Epidermal melanocyte (primary cell): ENCODE results near the gene WASHC2A.
"Not testable (repeated sequence)": the region's sequence is repeated elsewhere in the genome, so short reads cannot be mapped to it uniquely, and the experiment has no call there.

Experiments
- DNase-seq: peaks from one replicate; pipeline ENCODE4 v3.0.0; 2011; ENCODE audit warnings: low spot score; ENCODE audit not compliant: insufficient read length

Gene WASHC2A

GRCh38 chr10:50068352-50068659 is 552 bp downstream of the WASHC2A start:
- DNase-seq: not testable (repeated sequence)

GRCh38 chr10:50075139-50075538 is 7.4 kb downstream of the WASHC2A start:
- not testable (repeated sequence) for DNase-seq

DNA sequence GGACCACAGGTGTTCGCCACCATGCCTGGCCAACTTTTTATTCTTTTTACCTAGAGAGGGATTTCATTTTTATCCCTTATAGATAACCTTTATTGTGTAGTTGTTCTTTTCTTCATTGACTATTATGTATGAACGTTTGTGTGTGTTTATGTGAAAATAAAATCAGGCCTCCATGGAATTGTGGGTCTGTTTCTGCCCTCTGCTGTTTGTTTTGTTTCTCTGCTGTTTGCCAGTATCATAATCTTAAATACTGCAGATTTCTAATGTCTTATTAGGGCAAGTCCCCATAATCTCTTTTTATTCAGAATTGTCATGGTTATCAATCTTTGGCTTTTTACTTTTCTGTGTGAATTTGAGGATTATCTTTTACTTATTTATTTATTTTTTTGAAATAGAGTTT is 7.8 kb downstream of the WASHC2A start:
- not testable (repeated sequence) for DNase-seq

DNA sequence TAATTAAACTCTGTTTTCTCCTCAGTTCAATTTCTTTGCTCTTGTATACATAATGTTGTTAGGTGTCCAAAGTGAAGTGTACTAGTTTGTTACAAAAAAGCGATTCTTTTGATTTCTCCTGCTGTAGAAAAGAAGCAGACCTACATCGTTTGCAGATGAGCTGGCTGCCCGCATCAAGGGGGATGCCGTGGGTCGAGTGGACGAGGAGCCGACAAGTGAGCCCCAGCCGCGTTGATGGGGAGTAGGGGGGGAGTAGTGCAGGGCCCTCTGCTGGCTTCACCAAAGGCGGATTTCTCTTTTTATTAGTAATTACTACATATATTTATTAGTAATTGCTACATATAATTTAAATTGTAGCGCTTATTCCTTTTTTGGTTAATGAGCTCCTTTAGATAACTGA is 23.6 kb downstream of the WASHC2A start:
- DNase-seq: not testable (repeated sequence)

DNA sequence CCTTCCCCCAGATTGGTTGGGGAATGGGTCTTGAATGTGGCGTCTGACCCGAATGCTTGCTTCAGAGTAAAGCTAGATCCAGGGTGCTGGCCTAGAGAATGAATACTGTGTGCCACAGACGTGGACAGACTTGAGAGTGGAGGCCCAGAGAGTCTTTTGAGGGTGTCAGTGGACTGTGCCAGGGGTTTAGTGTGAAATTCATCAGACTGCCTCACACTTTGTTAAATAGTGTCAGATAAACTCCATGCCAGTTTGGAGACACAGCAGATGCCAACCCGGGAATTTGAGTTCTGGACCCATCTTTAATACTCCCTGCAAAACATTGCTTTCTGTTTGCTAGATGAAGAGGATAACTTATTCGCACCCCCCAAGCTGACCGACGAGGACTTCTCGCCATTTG is 25.2 kb downstream of the WASHC2A start:
- DNase-seq: not testable (repeated sequence)

DNA sequence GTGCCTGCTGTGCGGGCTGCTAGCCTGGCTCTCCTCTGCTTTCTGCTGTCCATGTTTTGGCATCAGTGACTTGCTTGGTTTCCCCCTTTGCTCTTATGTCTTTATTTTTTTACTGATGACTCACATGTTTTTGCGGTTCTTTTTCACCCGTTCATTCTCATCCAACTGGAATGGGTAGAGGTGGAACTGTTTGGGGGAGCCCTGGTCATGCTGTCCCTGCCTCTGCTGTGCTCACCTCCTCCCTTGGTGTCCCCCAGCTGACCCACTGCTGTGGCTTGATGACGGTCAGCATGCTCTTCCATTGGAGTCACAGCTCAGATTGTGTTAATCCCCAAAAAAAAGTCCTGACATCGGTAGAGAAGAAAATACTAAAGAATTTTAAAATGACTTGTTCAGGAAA is 26.9 kb downstream of the WASHC2A start:
- DNase-seq: not testable (repeated sequence)

DNA sequence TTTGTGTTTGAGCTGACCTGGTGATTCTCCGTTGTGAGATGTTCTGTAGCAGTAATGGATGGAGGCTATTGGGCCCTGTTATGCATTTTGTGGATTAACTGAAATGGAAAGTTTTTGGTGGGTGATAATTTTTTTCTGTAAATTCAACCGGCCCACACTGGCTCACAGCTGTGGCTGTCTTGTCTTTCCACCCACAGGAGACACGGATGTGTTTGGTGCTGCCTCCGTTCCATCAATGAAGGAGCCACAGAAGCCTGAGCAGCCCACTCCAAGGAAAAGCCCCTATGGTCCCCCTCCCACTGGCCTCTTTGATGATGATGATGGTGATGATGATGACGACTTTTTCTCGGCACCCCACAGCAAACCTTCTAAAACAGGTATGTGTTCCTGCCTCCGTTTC is 27.6 kb downstream of the WASHC2A start:
- DNase-seq: not testable (repeated sequence)

- not testable (repeated sequence) for DNase-seq
Measured at GRCh38 chr10:50096722-50097121, 29.0 kb downstream of the WASHC2A start.

DNA sequence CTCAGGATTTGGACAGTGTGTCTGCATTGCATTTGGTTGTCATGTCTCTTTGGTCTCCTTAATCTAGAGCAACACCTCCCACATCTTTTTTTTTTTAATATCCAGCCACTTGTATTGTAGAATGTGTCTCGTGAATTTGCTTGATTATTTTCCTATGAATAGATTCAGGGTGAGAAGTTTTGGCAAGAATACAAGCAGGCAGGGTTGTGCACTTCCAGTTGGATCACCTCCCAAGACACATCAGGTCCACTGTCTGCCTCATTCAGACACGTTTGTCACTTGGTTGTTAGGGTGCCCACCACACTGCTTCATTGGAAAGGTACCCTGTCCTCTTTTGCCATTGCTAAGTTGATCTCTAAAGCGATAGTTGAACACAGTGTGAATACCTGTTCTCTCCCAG is 30.9 kb downstream of the WASHC2A start:
- DNase-seq: not testable (repeated sequence)

DNA sequence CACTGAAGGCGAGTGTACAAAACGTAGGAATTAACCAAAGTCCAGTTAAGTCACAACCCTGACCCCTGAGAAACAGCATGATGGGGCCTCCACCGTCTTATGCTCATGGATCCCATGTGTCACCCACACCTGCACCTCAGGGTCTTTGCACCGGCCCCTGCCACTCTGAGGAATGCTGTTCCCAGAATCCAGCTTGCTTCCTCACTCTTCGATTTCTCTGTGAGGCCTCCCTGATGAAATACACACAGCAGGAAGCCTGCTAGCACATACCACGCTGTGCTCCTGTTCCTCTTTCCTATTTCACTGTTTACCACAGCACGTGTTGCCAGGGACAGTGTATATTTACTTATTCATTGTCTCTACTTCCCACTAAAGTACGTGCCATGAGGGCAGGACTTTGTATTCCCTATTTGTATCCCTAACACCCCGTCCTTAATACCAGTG is 33.4 kb downstream of the WASHC2A start:
- not testable (repeated sequence) for DNase-seq

- DNase-seq: not testable (repeated sequence)
Measured at GRCh38 chr10:50101747-50102146, 34.0 kb downstream of the WASHC2A start.

- DNase-seq: not testable (repeated sequence)
Measured at GRCh38 chr10:50102267-50102666, 34.5 kb downstream of the WASHC2A start.

GRCh38 chr10:50108999-50109698 is 41.4 kb downstream of the WASHC2A start:
- not testable (repeated sequence) for DNase-seq

GRCh38 chr10:50112419-50113112 is 44.8 kb downstream of the WASHC2A start:
- DNase-seq: not testable (repeated sequence)

DNA sequence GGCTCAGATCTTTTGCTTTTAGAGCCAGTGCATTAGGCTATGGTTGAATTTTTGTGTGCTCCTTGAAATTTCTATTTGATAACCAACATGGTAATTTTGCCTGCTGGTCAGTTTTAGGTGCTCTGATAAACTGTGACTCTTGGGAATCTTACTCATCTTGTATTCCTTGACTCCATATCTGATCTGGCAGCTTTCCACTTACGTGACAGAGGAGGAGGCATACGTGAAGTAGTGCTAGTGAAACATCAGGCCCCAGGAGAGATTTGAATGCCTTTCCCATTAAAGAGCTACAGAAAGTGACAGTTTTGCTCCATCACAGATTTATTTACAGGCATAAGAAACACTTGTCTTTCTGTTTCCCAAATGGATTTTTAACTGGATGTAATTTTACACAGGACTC is 59.0 kb downstream of the WASHC2A start:
- DNase-seq: not testable (repeated sequence)

DNA sequence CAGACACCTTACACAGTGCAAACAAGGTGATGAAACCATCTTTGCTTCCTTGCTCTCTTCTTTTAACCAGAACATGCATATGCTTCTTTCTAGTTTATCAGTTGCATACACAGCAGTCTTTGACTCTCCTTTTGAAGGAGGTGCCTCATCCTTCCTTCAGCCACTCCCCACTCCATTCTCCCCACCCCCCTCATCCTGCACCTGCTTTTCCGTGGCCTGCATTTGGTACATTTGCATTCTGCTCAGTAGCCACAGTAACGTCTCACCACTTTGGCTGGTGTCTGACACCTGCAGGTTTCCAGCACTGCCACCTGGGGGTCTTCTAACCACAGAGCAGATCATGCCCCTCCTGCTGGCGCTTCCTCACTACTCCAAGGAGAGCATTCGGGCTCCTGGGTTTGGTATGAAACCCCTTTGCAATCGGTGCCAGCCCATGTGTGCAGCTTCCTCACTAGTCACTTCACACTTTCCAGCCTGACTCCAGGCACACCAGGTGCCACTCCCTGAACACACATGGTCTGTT is 60.1 kb downstream of the WASHC2A start:
- not testable (repeated sequence) for DNase-seq

GRCh38 chr10:50131245-50131965 is 63.7 kb downstream of the WASHC2A start:
- not testable (repeated sequence) for DNase-seq

DNA sequence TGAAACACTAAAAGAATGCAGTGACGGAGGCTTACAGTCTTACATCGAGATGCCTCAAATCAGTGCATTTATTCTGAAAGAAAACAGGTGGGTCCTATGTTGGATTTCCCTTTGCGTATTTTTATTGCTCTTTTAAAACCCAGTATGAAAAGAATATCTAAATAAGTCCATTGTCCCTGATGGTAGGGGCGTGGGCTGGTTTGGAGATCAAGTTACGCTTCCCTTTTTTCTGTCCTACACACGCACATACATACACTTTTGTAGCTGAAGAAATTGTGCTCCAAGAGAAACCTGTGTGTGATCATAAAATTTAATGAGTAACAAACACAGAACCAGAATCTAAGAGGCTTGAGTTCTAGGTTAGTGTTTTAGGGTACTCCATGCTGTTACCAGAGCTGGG is 64.6 kb downstream of the WASHC2A start:
- not testable (repeated sequence) for DNase-seq

DNA sequence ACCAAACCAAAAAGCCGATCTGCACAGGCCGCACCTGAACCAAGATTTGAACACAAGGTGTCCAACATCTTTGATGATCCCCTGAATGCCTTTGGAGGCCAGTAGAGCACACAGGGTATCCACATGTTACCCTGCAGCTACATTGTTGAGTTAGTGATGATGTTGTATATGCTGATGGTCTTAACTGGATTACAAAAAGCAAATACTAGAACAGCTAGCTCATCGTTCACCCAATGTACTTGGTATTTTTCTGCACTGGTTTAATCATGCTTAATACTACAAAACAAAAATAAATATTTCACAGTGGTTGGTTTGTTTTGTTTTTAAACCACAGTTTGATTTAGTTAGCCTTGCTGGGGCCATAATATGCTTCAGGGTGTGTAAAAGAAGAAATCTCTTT is 65.1 kb downstream of the WASHC2A start:
- not testable (repeated sequence) for DNase-seq

DNA sequence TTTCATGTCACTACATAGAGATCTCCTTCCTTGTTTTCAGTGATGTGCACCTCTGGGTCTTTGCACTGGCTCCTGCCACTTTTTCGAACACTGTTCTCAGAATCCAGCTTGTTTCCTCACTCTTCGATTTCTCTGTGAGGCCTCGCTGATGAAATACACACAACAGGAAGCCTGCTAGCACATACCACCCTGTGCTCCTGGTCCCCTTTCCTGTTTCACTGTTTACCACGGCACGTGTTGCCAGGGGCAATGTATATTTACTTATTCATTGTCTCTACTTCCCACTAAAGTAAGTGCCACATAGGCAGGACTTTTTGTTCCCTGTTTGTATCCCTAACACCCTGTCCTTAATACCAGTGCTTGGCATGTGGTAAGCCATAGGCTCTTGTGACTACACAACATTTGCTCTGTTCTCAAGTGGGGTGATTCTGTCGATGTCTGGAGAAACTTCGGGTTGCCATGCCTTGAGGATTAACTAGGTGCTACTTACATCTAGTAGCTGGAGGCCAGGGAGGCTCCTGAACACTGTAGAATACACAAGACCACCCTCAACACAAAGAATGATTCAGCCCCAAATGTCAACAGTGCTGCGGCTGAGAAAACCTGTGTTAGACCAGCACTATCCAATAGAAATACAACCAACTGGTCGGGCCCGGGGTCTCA is 75.9 kb downstream of the WASHC2A start:
- DNase-seq: not testable (repeated sequence)

DNA sequence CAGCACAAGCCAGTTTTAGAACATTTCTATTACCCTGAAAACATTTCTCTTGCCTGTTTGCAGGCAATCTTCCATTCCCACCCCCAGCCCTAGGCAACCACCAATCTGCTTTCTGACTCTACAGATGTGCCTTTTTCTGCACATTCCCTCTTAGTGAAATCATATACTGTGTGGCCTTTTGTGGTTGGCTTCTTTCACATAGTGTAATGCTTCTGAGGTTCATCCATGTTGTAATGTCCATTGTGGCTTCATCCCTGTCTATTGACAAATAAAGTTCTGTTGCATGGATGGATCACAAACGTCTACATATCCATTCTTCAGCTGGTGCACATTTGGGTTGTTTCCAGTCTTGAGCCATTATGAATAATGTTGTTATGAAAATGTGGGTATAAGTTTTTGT is 77.8 kb downstream of the WASHC2A start:
- not testable (repeated sequence) for DNase-seq
